T47D (cell line): Measurements from ENCODE around the gene CDH20.
A peak's percentile ranks its signal among the peaks of the same experiment; 100 is the strongest.

Experiments used
- DNase-seq, 2 experiments: peaks; one replicate each; pipeline versions ENCODE4 v3.0.0 to v3.0.0-alpha.2; 2011 to 2012; ENCODE audit warnings: low read depth in 1 of 2, low spot score in 1 of 2
- JUND ChIP-seq: IDR thresholded peaks from 2 replicates; pipeline ENCODE4 v1.6.1; 2012; ENCODE audit warnings: low read depth
- in situ Hi-C: cut with HindIII; loops from 2 replicates; pipeline ENCODE4 v1.10.0; 2016; ENCODE audit warnings: low sequenced_read_pairs, low pct_unique_long_range_greater_than_20kb

The CDH20 gene

GRCh38 chr18:61581578-61582201, 248.5 kb downstream of the CDH20 start:
- TF ChIP-seq JUND, result no peak
- in situ Hi-C loops, result no loop called here
- peak; percentile 52 to 77 for DNase-seq

- no peak for TF ChIP-seq JUND
- in situ Hi-C loops, result no loop called here
- DNase-seq, result no peak
These were observed 249.0 kb downstream of the CDH20 start for GRCh38 chr18:61582202-61582710.

GRCh38 chr18:61583548-61583947, 250.3 kb downstream of the CDH20 start:
- DNase-seq, result no peak
- in situ Hi-C loops, result no loop called here
- no peak for TF ChIP-seq JUND

- DNase-seq, result no peak
- in situ Hi-C loops, result no loop called here
- TF ChIP-seq JUND, result no peak
These were observed 254.6 kb downstream of the CDH20 start for GRCh38 chr18:61587865-61588264.

GRCh38 chr18:61589053-61589723, 256.0 kb downstream of the CDH20 start:
- DNase-seq, result no peak
- no peak for TF ChIP-seq JUND
- in situ Hi-C loops, result no loop called here

- DNase-seq, result no peak
- TF ChIP-seq JUND, result no peak
- in situ Hi-C loops, result no loop called here
These were observed 256.5 kb downstream of the CDH20 start for GRCh38 chr18:61589724-61590065.

GRCh38 chr18:61591253-61591652, 258.0 kb downstream of the CDH20 start:
- no peak for TF ChIP-seq JUND
- no peak for DNase-seq
- in situ Hi-C loops, result no loop called here

- in situ Hi-C loops, result no loop called here
- no peak for TF ChIP-seq JUND
- no peak for DNase-seq
These were observed 262.5 kb downstream of the CDH20 start for GRCh38 chr18:61595615-61596251.

- no peak for TF ChIP-seq JUND
- in situ Hi-C loops, result no loop called here
- no peak for DNase-seq
These were observed 263.1 kb downstream of the CDH20 start for GRCh38 chr18:61596296-61596695.

GRCh38 chr18:61597316-61597715, 264.1 kb downstream of the CDH20 start:
- in situ Hi-C loops, result no loop called here

GRCh38 chr18:61600422-61600821, 267.2 kb downstream of the CDH20 start:
- TF ChIP-seq JUND, result no peak
- DNase-seq, result no peak
- in situ Hi-C loops, result no loop called here

More at GRCh38 chr18:61597316-61597715, 264.1 kb downstream of the CDH20 start:
- TF ChIP-seq JUND, result no peak
- DNase-seq, result no peak

GRCh38 chr18:61602836-61603235, 269.6 kb downstream of the CDH20 start:
- in situ Hi-C loops, result no loop called here
- DNase-seq, result no peak
- TF ChIP-seq JUND, result no peak
